ENCODE results near the gene VASN.
"Not testable (repeated sequence)": the region's sequence is repeated elsewhere in the genome, so short reads cannot be mapped to it uniquely, and the experiment has no call there.

VASN gene

GRCh38 chr16:4371357-4372000, at the start of gene VASN:
VASN (plus strand) TSS chr16:4371848; CDS start chr16:4380878, 9,030 bp downstream.
- peak; percentile 80 for DNase-seq (ENCODE audit: low read depth)

- no peak for DNase-seq (ENCODE audit: low read depth)
Observed at GRCh38 chr16:4322121-4323052, 49.3 kb upstream of the VASN start.

GRCh38 chr16:4323071-4323844, 48.4 kb upstream of the VASN start:
- no peak for DNase-seq (ENCODE audit: low read depth)

GRCh38 chr16:4323845-4324488, 47.7 kb upstream of the VASN start:
- peak; percentile 61 for DNase-seq (ENCODE audit: low read depth)

GRCh38 chr16:4324492-4325252, 47.0 kb upstream of the VASN start:
- DNase-seq (ENCODE audit: low read depth), result no peak

- no peak for DNase-seq (ENCODE audit: low read depth)
Observed at GRCh38 chr16:4325253-4325758, 46.3 kb upstream of the VASN start.

- no peak for DNase-seq (ENCODE audit: low read depth)
Observed at GRCh38 chr16:4327386-4328045, 44.1 kb upstream of the VASN start.

GRCh38 chr16:4328046-4328781, 43.4 kb upstream of the VASN start:
- peak; percentile 78 for DNase-seq (ENCODE audit: low read depth)

GRCh38 chr16:4328782-4329775, 42.6 kb upstream of the VASN start:
- peak; percentile 67 for DNase-seq (ENCODE audit: low read depth)

- DNase-seq (ENCODE audit: low read depth), result peak; percentile 71
Observed at GRCh38 chr16:4330277-4330874, 41.3 kb upstream of the VASN start.

- no peak for DNase-seq (ENCODE audit: low read depth)
Observed at GRCh38 chr16:4332083-4332482, 39.6 kb upstream of the VASN start.

- no peak for DNase-seq (ENCODE audit: low read depth)
Observed at GRCh38 chr16:4332623-4333307, 38.9 kb upstream of the VASN start.

- DNase-seq (ENCODE audit: low read depth), result no peak
Observed at GRCh38 chr16:4333308-4333638, 38.4 kb upstream of the VASN start.

- DNase-seq (ENCODE audit: low read depth), result not testable (repeated sequence)
Observed at GRCh38 chr16:4333714-4334113, 37.9 kb upstream of the VASN start.

GRCh38 chr16:4334724-4335495, 36.7 kb upstream of the VASN start:
- no peak for DNase-seq (ENCODE audit: low read depth)

- no peak for DNase-seq (ENCODE audit: low read depth)
Observed at GRCh38 chr16:4336701-4337539, 34.7 kb upstream of the VASN start.
